ENCODE measurements around the gene TGFB2.

DNA sequence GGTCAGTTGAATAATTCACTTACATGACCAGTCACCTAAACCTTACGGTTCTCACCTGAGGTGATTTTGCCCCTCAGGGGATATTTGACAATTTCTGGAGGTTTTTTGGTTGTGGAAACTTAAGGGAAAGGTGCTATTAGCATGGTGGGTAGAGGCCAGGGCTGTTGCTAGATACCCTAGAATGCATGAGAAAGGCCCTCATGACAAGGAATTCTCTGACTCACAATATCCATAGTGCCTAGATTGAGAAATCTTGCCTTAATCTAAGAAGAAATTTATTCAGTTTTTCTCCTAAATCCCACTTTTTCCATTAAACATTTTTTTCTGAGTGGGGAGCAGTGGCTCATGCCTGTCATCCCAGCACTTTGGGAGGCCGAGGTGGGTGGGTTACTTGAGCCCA lies 119.7 kb downstream of the TGFB2 start:
- TF ChIP-seq TAF1 (conservative IDR thresholded peaks at IDR 0.05) (no peak), HNF4G (IDR thresholded peaks at IDR 0.05) (no peak), GABPA (IDR thresholded peaks at IDR 0.05 in 1 of 2, conservative IDR thresholded peaks at IDR 0.05 in 1 of 2) (no peak), RAD21 (IDR thresholded peaks at IDR 0.05) (no peak), HNF4A (conservative IDR thresholded peaks at IDR 0.05) (no peak), JUND (IDR thresholded peaks at IDR 0.05) (no peak)
- TF ChIP-seq, protein P1, sequence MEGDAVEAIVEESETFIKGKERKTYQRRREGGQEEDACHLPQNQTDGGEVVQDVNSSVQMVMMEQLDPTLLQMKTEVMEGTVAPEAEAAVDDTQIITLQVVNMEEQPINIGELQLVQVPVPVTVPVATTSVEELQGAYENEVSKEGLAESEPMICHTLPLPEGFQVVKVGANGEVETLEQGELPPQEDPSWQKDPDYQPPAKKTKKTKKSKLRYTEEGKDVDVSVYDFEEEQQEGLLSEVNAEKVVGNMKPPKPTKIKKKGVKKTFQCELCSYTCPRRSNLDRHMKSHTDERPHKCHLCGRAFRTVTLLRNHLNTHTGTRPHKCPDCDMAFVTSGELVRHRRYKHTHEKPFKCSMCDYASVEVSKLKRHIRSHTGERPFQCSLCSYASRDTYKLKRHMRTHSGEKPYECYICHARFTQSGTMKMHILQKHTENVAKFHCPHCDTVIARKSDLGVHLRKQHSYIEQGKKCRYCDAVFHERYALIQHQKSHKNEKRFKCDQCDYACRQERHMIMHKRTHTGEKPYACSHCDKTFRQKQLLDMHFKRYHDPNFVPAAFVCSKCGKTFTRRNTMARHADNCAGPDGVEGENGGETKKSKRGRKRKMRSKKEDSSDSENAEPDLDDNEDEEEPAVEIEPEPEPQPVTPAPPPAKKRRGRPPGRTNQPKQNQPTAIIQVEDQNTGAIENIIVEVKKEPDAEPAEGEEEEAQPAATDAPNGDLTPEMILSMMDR (IDR thresholded peaks at IDR 0.05; ENCODE audit: low read depth, low read length, missing input control): no peak
- TF ChIP-seq, protein P2, sequence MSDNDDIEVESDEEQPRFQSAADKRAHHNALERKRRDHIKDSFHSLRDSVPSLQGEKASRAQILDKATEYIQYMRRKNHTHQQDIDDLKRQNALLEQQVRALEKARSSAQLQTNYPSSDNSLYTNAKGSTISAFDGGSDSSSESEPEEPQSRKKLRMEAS (IDR thresholded peaks at IDR 0.05): no peak
- TF ChIP-seq, protein P3, sequence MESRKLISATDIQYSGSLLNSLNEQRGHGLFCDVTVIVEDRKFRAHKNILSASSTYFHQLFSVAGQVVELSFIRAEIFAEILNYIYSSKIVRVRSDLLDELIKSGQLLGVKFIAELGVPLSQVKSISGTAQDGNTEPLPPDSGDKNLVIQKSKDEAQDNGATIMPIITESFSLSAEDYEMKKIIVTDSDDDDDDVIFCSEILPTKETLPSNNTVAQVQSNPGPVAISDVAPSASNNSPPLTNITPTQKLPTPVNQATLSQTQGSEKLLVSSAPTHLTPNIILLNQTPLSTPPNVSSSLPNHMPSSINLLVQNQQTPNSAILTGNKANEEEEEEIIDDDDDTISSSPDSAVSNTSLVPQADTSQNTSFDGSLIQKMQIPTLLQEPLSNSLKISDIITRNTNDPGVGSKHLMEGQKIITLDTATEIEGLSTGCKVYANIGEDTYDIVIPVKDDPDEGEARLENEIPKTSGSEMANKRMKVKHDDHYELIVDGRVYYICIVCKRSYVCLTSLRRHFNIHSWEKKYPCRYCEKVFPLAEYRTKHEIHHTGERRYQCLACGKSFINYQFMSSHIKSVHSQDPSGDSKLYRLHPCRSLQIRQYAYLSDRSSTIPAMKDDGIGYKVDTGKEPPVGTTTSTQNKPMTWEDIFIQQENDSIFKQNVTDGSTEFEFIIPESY (IDR thresholded peaks at IDR 0.05): no peak

All from liver (tissue), 3 donors.